Measurements from ENCODE around the gene PCDHB6.

GRCh38 chr5:141135030-141135717, 14.7 kb upstream of the PCDHB6 start, which contains the start of gene PCDHB5:
- peak; percentile 27; the same call in 1 of the 2 replicates for TF ChIP-seq CTCF (IDR thresholded peaks at IDR 0.05; ENCODE audit: low read length)
- no peak for TF ChIP-seq EZH2 (IDR thresholded peaks at IDR 0.05; ENCODE audit: borderline replicate concordance, low read length)

All from OCI-LY1 (cell line).